IgD-negative memory B cell (primary cell): ENCODE measurements around the gene CBX2. TPM values are rescaled to one million over a fixed set of nuclear protein-coding genes. Genes with fewer than 3 reads are reported as not detected.

Source experiments
- H3K27ac Mint-ChIP-seq, 3 donors: one replicate each; pipeline ENCODE4 v1.8.0; 2020 to 2022; ENCODE audit warnings: mild to moderate bottlenecking in 3 of 3, mixed read lengths in 3 of 3, moderate library complexity in 1 of 3
- H3K27me3 Mint-ChIP-seq: one replicate; pipeline ENCODE4 v1.8.0; 2021; ENCODE audit warnings: mixed read lengths
- H3K36me3 Mint-ChIP-seq: one replicate; pipeline ENCODE4 v1.8.0; 2020; ENCODE audit warnings: mild to moderate bottlenecking, mixed read lengths
- H3K4me1 Mint-ChIP-seq, 3 donors: one replicate each; pipeline ENCODE4 v1.8.0; 2020 to 2022; ENCODE audit warnings: mixed read lengths in 3 of 3, mild to moderate bottlenecking in 1 of 3
- H3K4me3 Mint-ChIP-seq, 4 donors: one replicate each; pipeline ENCODE4 v1.8.0; 2020 to 2022; ENCODE audit warnings: mild to moderate bottlenecking in 4 of 4, mixed read lengths in 4 of 4, moderate library complexity in 3 of 4
- H3K9me3 Mint-ChIP-seq, 3 donors: one replicate each; pipeline ENCODE4 v1.8.0; 2020 to 2021; ENCODE audit warnings: mixed read lengths in 3 of 3, mild to moderate bottlenecking in 1 of 3
- polyA plus RNA-seq: library from polyadenylated mRNA; unstranded; fragments of 300-500 nt; fragmentation: Illumina TruSeq; gene quantifications from one replicate; pipeline ENCODE4 v1.2.3, GENCODE V29; 2021

CBX2 gene
- polyA plus RNA-seq, 1 donor from 2014 or later, result 0.26 TPM

DNA sequence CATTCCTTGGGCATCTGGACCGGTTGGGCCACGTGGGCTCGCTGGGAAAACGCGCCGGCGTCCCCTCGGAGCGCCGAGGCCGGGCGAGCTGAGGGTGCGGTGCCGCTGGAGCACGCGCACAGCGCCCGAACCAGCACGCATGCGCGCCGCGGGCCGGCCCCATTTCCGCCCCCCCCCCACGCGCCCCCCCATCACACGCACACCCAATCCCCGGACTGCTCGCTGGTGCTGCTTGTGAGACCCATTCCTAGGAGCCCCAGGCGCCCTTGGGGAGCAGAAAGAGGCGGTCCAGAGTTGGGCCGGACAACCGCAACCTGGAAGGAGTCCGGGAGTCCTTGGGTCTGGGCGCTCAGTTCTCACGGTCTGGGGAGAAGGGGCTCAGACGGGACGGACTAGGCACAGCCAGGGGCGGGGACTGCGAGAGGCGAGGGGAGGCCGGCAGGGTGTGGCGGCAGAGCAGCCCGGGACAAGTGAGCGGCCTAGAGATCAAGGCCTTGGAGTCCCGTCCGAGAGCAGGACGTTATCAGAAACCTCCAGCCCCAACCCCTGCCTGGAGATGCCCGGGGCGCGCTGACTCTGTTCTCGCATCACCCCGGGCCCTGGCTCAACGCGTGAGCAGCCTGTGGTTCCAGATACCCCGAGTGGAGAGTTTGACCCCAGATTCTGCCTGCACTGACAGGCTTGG lies 24.9 kb downstream of the CBX2 start:
- Mint-ChIP-seq H3K27ac (peak overlapping the region in 2 of 3 donors; percentile 90 to 98), H3K4me3 (peak overlapping the region in 2 of 4 donors; percentile 12 to 65), H3K4me1 (peaks cover 10 to 21% (median 16%) of the 10 kb centered on the region in 3 donors), H3K36me3 (no peaks in the 10 kb centered on the region), H3K9me3 (peaks cover 0 to 12% (median 0%) of the 10 kb centered on the region in 3 donors), H3K27me3 (peaks cover 57% of the 10 kb centered on the region)

GRCh38 chr17:79803421-79803996 lies 25.6 kb downstream of the CBX2 start:
- Mint-ChIP-seq H3K27me3 (peaks cover 63% of the 10 kb centered on the region), H3K9me3 (peaks cover 0 to 12% (median 0%) of the 10 kb centered on the region in 3 donors), H3K27ac (peak overlapping the region; percentile 76 to 98 (median 81)), H3K36me3 (no peaks in the 10 kb centered on the region), H3K4me3 (peak overlapping the region in 3 of 4 donors; percentile 28 to 80 (median 60)), H3K4me1 (peaks cover 10 to 21% (median 14%) of the 10 kb centered on the region in 3 donors)

GRCh38 chr17:79803997-79804855 lies 26.3 kb downstream of the CBX2 start:
- peaks cover 10 to 21% (median 15%) of the 10 kb centered on the region in 3 donors for H3K4me1 Mint-ChIP-seq
- peaks cover 65% of the 10 kb centered on the region for H3K27me3 Mint-ChIP-seq
- H3K4me3 Mint-ChIP-seq, result peak overlapping the region; percentile 69 to 87 (median 83)
- H3K36me3 Mint-ChIP-seq, result no peaks in the 10 kb centered on the region
- peaks cover 0 to 12% (median 0%) of the 10 kb centered on the region in 3 donors for H3K9me3 Mint-ChIP-seq
- peak overlapping the region; percentile 92 to 98 (median 94) for H3K27ac Mint-ChIP-seq

GRCh38 chr17:79804856-79805696 lies 27.1 kb downstream of the CBX2 start:
- Mint-ChIP-seq H3K36me3 (no peaks in the 10 kb centered on the region), H3K4me3 (peak overlapping the region in 3 of 4 donors; percentile 83 to 87 (median 83)), H3K9me3 (peaks cover 0 to 10% (median 0%) of the 10 kb centered on the region in 3 donors), H3K27me3 (peaks cover 57% of the 10 kb centered on the region), H3K4me1 (peaks cover 10 to 21% (median 16%) of the 10 kb centered on the region in 3 donors), H3K27ac (peak overlapping the region; percentile 39 to 98 (median 92))

- Mint-ChIP-seq H3K27me3 (peaks cover 54% of the 10 kb centered on the region), H3K4me3 (peak overlapping the region in 2 of 4 donors; percentile 13 to 87), H3K4me1 (peaks cover 6 to 21% (median 11%) of the 10 kb centered on the region in 3 donors), H3K36me3 (no peaks in the 10 kb centered on the region), H3K27ac (peak overlapping the region in 1 of 3 donors; percentile 98), H3K9me3 (peaks cover 0 to 7% (median 0%) of the 10 kb centered on the region in 3 donors)
Observed at GRCh38 chr17:79806446-79806760, 28.5 kb downstream of the CBX2 start.

DNA sequence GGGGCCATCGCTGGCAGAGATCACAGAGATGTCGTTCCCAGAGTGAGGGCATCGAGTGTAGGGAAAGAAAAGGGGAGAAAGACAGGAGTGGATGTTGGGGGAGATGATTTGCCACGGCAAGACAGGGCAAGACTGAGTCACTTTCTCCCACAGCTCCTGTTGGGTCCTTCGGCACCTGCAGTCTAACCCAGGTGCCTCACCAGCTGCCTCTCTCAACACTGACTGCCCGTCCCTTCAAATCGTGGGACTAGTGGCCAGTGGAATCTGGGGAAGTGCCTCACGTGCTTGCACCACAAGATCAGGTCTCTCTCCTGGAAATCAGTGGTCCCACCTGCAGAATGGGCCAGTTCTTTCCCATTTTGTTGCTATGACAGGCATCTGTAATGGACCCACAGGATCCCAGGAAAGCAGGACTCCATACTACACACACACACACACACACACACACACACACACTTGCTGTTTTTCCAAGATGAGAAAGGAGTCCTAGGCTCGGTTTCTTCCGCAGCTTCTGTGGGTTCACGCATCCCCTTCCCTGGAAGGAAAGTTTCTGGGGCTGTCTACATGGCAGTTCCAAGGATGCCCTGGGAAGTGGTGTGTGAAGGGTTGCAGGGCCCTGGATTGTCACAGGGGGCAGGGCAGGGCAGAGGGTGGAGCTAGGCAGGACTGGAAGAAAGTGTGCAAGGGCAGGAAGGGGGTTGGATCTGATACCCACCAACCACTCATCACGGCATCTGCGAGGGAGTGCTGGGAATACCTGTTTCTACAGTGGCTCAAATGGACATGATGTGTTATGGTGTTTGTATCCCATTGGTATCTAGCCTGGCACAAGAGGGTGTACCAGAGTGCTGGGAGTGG lies 29.1 kb downstream of the CBX2 start:
- H3K4me3 Mint-ChIP-seq, result peak overlapping the region in 3 of 4 donors; percentile 12 to 87 (median 72)

DNA sequence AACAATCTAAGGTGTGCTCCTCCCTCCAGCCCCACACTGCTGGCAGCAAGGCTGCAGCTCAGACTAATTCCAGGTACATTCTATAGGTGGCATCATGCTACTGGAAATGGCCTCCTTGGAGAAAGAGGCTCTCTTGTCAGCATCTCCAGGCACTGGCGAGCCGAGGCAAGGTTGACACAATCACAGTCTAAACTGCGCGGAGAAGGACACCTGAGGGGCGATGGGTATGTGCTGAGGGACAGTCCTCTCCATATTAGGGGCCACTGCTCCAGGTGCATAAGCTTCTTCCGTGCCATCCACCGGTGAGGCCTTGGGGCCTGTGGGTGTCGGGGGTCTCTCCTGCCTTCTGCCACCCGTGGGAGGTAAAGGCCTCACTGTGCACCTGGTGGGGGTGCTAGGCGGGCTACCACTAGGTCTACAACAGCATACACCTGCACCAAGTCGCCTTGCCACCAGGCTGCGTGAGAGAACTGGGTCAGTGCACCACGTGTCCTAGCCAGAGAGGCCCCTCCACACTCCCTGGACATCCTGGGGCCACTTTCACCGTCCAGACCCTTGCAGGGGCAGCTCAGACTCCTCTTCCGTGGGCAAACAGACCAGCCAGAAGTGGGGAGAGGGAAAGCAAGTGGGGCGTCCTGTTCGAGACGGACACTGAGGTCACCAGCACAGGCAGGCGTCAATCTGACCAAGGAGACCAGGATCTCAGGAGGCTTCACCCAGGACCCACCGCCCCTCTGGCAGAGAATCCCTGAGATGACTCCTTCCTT lies 31.0 kb downstream of the CBX2 start:
- Mint-ChIP-seq H3K9me3 (peaks cover 0 to 5% (median 0%) of the 10 kb centered on the region in 3 donors), H3K27ac (peak overlapping the region; percentile 81 to 98 (median 83)), H3K27me3 (peaks cover 55% of the 10 kb centered on the region), H3K4me3 (peak overlapping the region in 3 of 4 donors; percentile 38 to 87 (median 55)), H3K36me3 (no peaks in the 10 kb centered on the region), H3K4me1 (peaks cover 8 to 28% (median 11%) of the 10 kb centered on the region in 3 donors)

More for the DNA sequence above, 29.1 kb downstream of the CBX2 start:
- H3K27me3 Mint-ChIP-seq, result peaks cover 55% of the 10 kb centered on the region
- peak overlapping the region; percentile 35 to 98 (median 86) for H3K27ac Mint-ChIP-seq
- no peaks in the 10 kb centered on the region for H3K36me3 Mint-ChIP-seq
- H3K4me1 Mint-ChIP-seq, result peaks cover 9 to 26% (median 11%) of the 10 kb centered on the region in 3 donors
- H3K9me3 Mint-ChIP-seq, result peaks cover 0 to 7% (median 0%) of the 10 kb centered on the region in 3 donors

- Mint-ChIP-seq H3K27ac (peak overlapping the region; percentile 81 to 98 (median 83)), H3K9me3 (peaks cover 0 to 5% (median 0%) of the 10 kb centered on the region in 3 donors), H3K36me3 (no peaks in the 10 kb centered on the region), H3K27me3 (peaks cover 57% of the 10 kb centered on the region), H3K4me1 (peaks cover 10 to 23% (median 10%) of the 10 kb centered on the region in 3 donors), H3K4me3 (peak overlapping the region in 2 of 4 donors; percentile 39 to 87)
Observed at GRCh38 chr17:79809530-79810129, 31.7 kb downstream of the CBX2 start.

DNA sequence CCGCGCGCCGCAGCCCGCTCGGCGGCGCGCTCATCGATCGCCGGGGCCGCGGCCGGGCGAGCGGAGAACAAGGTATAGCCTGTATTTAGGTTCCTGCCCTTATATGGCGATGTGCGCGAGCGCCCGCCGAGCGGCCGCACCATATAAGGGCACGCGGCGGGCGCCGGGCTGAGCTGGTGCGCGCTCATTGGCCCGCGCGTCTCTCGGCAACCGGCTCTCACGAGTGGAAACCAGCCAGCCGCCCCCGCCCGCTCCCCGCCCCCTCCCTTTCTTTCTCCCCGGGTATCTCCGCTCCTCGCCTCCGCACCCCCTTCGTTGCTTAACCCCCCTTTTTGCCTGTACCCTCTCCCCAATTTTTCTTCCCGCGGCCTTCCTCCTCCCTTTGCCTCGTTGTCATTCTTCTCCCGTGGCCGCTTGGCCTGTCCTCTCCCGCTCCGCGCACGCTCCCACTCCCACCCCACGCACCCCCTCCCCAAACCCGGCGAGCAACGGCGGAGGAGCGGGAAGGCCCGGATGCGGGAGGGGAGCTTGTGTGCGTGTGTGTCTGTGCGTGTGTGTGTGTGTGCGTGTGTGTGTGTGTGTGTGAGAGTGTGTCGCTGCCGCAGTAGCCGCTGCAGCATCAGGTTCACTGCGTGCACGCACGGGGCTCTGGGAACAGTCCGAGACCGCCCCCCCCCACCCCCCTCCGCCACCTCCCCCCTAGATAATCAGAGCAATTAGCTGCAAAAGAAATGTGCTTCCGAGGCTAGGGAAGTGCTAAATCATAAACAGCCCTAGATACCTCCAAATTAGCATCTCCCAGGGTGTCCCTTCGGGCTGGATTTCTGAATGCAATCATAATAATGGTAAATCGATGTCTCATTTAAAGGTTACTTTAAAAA lies 32.4 kb downstream of the CBX2 start:
- Mint-ChIP-seq H3K9me3 (peaks cover 0 to 4% (median 0%) of the 10 kb centered on the region in 3 donors), H3K4me1 (peaks cover 8 to 20% (median 9%) of the 10 kb centered on the region in 3 donors), H3K27me3 (peaks cover 52% of the 10 kb centered on the region), H3K27ac (peak overlapping the region; percentile 83 to 98 (median 92)), H3K4me3 (peak overlapping the region in 3 of 4 donors; percentile 58 to 85 (median 78)), H3K36me3 (no peaks in the 10 kb centered on the region)

DNA sequence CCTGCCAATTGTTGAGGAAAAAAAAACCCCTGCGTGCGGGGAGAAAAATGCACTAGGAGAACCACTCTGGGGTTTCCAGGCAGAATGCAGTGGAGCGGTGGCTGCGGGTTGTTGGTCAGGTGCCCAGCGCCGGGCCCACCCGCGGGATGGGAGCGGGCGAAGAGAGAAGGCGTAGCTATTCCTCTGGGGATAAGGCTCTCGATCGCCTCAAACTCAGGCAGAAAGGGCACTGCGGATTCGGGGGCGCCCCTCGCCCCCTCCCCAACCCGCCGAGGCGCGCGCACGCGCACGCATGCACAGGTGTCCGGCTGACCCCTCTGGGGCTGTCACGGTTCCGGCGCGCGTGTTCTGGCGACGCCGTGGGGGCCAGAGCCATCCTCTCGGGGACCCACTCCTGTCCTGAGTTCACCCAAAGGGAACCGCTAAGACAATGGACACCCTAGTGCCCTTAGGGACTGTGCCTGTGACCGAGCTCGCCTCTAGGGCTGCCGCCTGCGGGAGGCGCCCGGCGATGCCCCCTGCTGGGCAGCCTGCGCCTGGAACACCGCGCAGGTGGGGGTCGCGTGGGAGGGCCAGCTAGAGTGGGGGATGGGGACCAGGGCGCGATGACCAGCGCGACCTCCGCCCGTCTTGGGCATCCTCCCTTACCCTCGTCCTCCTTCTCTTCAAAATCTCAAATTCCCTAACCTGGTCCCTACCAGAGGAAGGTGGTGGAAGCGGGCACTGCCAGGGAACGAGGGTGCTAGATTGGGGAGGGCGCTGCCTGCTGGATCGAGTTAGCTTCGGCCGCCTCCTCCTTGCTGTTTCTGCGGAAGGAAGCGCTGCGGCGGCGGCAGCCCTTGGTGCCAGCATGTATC lies 33.3 kb downstream of the CBX2 start:
- Mint-ChIP-seq H3K4me3 (peak overlapping the region in 3 of 4 donors; percentile 85 to 94 (median 90)), H3K36me3 (no peaks in the 10 kb centered on the region), H3K27ac (peak overlapping the region; percentile 89 to 98 (median 92)), H3K27me3 (peaks cover 51% of the 10 kb centered on the region), H3K4me1 (peaks cover 8 to 17% (median 13%) of the 10 kb centered on the region in 3 donors), H3K9me3 (peaks cover 0 to 4% (median 0%) of the 10 kb centered on the region in 3 donors)
